Panc1 (cell line): ENCODE data around the gene NFAT5.
"Not testable (repeated sequence)": the region's sequence is repeated elsewhere in the genome, so short reads cannot be mapped to it uniquely, and the experiment has no call there.

ENCODE experiments used
- CTCF ChIP-seq: fragments of 450-650 bp; IDR thresholded peaks from 2 replicates; pipeline ENCODE4 v1.5.1; 2017; ENCODE audit warnings: mild to moderate bottlenecking
- SIN3A ChIP-seq: IDR thresholded peaks from 2 replicates; pipeline ENCODE4 v1.6.1; 2012; ENCODE audit warnings: low read depth, mild to moderate bottlenecking, low read length, moderate library complexity, borderline replicate concordance; ENCODE audit not compliant: insufficient read depth

DNA sequence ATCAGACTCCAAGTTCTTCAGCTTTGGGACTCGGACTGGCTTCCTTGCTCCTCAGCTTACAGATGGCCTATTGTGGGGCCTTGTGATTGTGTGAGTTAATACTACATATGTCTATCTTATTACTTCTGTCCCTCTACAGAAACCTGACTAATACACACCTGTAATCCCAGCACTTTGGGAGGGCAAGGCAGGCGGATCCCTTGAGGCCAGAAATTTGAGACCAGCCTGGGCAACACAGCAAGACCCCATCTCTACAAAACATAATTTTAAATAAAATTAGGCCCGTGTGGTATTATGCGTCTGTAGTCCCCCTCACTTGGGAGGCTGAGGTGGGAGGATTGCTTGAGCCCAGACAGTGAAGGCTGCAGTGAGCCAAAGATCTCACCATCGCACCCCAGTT lies 165.5 kb downstream of the NFAT5 start:
- TF ChIP-seq CTCF, SIN3A: not testable (repeated sequence)
